ENCODE measurements around the gene SGK1. TPM values are rescaled to one million over a fixed set of nuclear protein-coding genes. Genes with fewer than 3 reads are reported as not detected.

The SGK1 gene
- total RNA-seq, 6 experiments from 2014 or later, result 15.9 to 149 (median 43.0) TPM

- H3K36me3 ChIP-seq, result no peaks in the 10 kb centered on the region
- H3K4me3 ChIP-seq, result no peak overlapping the region
- no peak for DNase-seq
- TF ChIP-seq POLR2A (IDR thresholded peaks at IDR 0.05), result no peak
- TF ChIP-seq, protein P1, sequence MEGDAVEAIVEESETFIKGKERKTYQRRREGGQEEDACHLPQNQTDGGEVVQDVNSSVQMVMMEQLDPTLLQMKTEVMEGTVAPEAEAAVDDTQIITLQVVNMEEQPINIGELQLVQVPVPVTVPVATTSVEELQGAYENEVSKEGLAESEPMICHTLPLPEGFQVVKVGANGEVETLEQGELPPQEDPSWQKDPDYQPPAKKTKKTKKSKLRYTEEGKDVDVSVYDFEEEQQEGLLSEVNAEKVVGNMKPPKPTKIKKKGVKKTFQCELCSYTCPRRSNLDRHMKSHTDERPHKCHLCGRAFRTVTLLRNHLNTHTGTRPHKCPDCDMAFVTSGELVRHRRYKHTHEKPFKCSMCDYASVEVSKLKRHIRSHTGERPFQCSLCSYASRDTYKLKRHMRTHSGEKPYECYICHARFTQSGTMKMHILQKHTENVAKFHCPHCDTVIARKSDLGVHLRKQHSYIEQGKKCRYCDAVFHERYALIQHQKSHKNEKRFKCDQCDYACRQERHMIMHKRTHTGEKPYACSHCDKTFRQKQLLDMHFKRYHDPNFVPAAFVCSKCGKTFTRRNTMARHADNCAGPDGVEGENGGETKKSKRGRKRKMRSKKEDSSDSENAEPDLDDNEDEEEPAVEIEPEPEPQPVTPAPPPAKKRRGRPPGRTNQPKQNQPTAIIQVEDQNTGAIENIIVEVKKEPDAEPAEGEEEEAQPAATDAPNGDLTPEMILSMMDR (IDR thresholded peaks at IDR 0.05), result no peak
- H3K9me3 ChIP-seq, result no peaks in the 10 kb centered on the region
- peaks cover 0 to 9% (median 2%) of the 10 kb centered on the region in 4 donors for H3K4me1 ChIP-seq
- WGBS (ENCODE audit: insufficient coverage, low coverage, low lambda C conversion rate, missing lambda C conversion rate), result 82% methylated on average over 1 of the region's 2 CpGs
- no peak overlapping the region for H3K27ac ChIP-seq
- intact Hi-C loops (cut with DNase I), result no loop called here
- no peaks in the 10 kb centered on the region for H3K27me3 ChIP-seq
- no peak for ATAC-seq
Observed at GRCh38 chr6:134315974-134316441, 1.9 kb downstream of the SGK1 start.

GRCh38 chr6:134315189-134315588 lies 2.7 kb downstream of the SGK1 start:
- intact Hi-C loops (cut with DNase I), result no loop called here
- DNase-seq, result no peak
- no peak overlapping the region for H3K27ac ChIP-seq
- H3K4me3 ChIP-seq, result no peak overlapping the region
- no peaks in the 10 kb centered on the region for H3K9me3 ChIP-seq
- 92% methylated on average over 1 of the region's 1 CpG for WGBS (ENCODE audit: insufficient coverage, low coverage, low lambda C conversion rate, missing lambda C conversion rate)
- H3K36me3 ChIP-seq, result no peaks in the 10 kb centered on the region
- no peak for ATAC-seq
- H3K27me3 ChIP-seq, result no peaks in the 10 kb centered on the region
- TF ChIP-seq, protein P1 (IDR thresholded peaks at IDR 0.05), result no peak
- no peak for TF ChIP-seq POLR2A (IDR thresholded peaks at IDR 0.05)
- peaks cover 0 to 9% (median 2%) of the 10 kb centered on the region in 4 donors for H3K4me1 ChIP-seq

GRCh38 chr6:134314006-134314821 lies 3.7 kb downstream of the SGK1 start:
- intact Hi-C loops (cut with DNase I), result no loop called here
- DNase-seq (no peak), ATAC-seq (no peak)
- no peaks in the 10 kb centered on the region for H3K9me3 ChIP-seq
- no peak overlapping the region for H3K27ac ChIP-seq
- H3K36me3 ChIP-seq, result no peaks in the 10 kb centered on the region
- H3K4me3 ChIP-seq, result no peak overlapping the region
- TF ChIP-seq POLR2A (IDR thresholded peaks at IDR 0.05), result no peak
- TF ChIP-seq, protein P1 (IDR thresholded peaks at IDR 0.05), result no peak
- WGBS (ENCODE audit: insufficient coverage, low coverage, low lambda C conversion rate, missing lambda C conversion rate), result 93% methylated on average over 4 of the region's 4 CpGs
- H3K27me3 ChIP-seq, result no peaks in the 10 kb centered on the region
- peaks cover 0 to 9% (median 2%) of the 10 kb centered on the region in 4 donors for H3K4me1 ChIP-seq

DNA sequence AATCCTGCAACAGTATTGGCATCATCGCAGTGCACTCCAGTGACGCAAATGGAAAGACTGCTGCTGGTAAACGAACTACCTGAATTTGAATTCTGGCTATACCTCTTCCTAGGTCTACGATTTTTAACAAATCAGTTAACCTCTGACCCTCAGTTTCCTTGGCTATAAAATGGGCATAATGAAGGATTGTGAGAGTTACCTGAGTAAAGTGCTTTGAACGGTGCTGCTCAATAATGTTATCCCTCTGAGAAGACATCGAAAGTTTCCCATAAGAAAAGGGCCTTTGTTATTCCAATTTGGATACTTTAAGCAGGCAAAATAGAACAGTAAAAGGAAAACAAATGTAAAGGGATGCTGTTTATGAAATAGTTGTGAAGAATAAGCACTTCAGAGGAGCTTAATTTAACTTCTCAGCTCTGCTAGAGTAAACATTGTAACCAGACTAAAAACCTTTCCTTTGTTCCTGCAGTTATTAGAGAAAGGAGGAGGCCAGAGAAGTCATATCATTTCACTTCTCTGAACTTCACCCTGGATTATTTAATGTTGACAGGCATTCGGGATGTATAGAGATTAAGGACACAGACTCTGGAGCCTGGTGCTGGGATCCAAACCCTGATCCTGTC lies 5.8 kb downstream of the SGK1 start:
- no peak overlapping the region for H3K27ac ChIP-seq
- no peaks in the 10 kb centered on the region for H3K36me3 ChIP-seq
- ATAC-seq (no peak), DNase-seq (no peak)
- TF ChIP-seq, protein P1 (IDR thresholded peaks at IDR 0.05), result no peak
- TF ChIP-seq POLR2A (IDR thresholded peaks at IDR 0.05), result no peak
- H3K4me3 ChIP-seq, result no peak overlapping the region
- 74% methylated on average over 7 of the region's 7 CpGs for WGBS (ENCODE audit: insufficient coverage, low coverage, low lambda C conversion rate, missing lambda C conversion rate)
- intact Hi-C loops (cut with DNase I), result no loop called here
- H3K27me3 ChIP-seq, result no peaks in the 10 kb centered on the region
- H3K9me3 ChIP-seq, result no peaks in the 10 kb centered on the region
- H3K4me1 ChIP-seq, result no peaks in the 10 kb centered on the region
